HepG2 (cell line): Measurements from ENCODE around the gene FAM24B.

Source experiments
- SMC3 ChIP-seq: IDR thresholded peaks from 2 replicates; pipeline ENCODE4 v1.6.1; 2011; ENCODE audit warnings: low read length, improper control_type of control experiment
- ZKSCAN8 ChIP-seq: IDR thresholded peaks from 2 replicates; pipeline ENCODE4 v1.6.1; 2016; ENCODE audit warnings: borderline replicate concordance, missing genetic modification reagents, missing compliant biosample characterization
- ZNF780A ChIP-seq: sonication (generic); formaldehyde crosslinking; IDR thresholded peaks from 2 replicates; pipeline ENCODE4 v1.8.0; 2022; ENCODE audit warnings: mild to moderate bottlenecking, missing genetic modification reagents, moderate library complexity

DNA sequence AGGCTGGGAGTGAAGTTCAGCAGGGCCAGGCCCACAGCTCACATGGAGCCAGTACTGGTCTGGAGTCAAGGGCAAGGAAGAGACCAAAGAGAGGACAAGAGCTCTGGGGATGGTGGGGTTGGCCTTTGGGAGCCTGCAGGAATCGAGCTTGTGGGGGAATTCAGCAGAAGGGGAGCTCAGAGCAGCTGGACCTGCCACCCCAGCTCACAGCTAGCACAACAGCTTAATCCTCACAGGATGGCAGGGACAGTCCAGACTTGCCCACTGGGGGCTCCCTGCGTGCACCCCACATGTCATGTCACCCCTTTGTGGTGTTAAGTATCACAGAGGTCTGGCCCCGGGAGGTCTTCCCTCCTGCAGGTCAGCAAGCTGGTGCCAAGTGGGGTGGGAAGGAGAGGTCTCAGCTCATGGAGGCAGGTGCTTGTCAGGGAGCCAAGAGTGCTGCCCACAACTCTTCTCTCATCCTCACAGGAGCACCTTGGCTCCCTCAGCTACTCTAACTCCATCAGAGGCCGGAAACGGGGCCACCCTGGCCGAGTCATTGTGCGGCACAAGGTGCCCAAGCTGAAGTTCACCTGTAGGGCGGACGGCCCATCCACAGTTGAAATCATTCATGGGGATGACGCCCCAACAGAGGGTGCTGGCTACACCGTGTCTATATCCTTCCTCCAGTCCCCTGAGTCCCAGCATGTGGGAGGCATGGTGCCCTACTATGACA, 56.2 kb downstream of the FAM24B start:
- TF ChIP-seq SMC3 (no peak), ZKSCAN8 (no peak), ZNF780A (CRISPR knock-in tag) (no peak)
